ENCODE results near the gene DDX46. TPM values are rescaled to one million over a fixed set of nuclear protein-coding genes. Genes with fewer than 3 reads are reported as not detected.
A peak's percentile ranks its signal among the peaks of the same experiment; 100 is the strongest.
"Not testable (repeated sequence)": the region's sequence is repeated elsewhere in the genome, so short reads cannot be mapped to it uniquely, and the experiment has no call there.

Gene DDX46
- total and polyA plus RNA-seq, 2 donors (not counting 1 experiment from before 2014, with no cell fraction given) = 18.7 to 38.1 TPM

- H3K36me3 ChIP-seq (ENCODE audit: control insufficient read depth, insufficient read depth, low read length) = peaks cover 3% of the 10 kb centered on the region
- no peak overlapping the region for H3K4me3 ChIP-seq (replicated peaks in 1 of 4; ENCODE audit: control extremely low read depth in 1 of 4, insufficient read depth in 1 of 4, low read depth in 3 of 4, low read length in 4 of 4)
- no peak overlapping the region for H2AFZ ChIP-seq (ENCODE audit: low read length)
- H3K27ac ChIP-seq (ENCODE audit: insufficient read depth, low read length) = no peak overlapping the region
- DNase-seq (ENCODE audit: low read depth in 2 of 2) = no peak
- H3K27me3 ChIP-seq (ENCODE audit: control insufficient read depth, insufficient read depth, low read length) = no peaks in the 10 kb centered on the region
- peaks cover 23% of the 10 kb centered on the region for H3K79me2 ChIP-seq (ENCODE audit: control insufficient read depth, insufficient read depth, low read length)
- no peaks in the 10 kb centered on the region for H4K20me1 ChIP-seq (ENCODE audit: control insufficient read depth, extremely low read depth, insufficient read depth, low read length)
- TF ChIP-seq, protein P1, sequence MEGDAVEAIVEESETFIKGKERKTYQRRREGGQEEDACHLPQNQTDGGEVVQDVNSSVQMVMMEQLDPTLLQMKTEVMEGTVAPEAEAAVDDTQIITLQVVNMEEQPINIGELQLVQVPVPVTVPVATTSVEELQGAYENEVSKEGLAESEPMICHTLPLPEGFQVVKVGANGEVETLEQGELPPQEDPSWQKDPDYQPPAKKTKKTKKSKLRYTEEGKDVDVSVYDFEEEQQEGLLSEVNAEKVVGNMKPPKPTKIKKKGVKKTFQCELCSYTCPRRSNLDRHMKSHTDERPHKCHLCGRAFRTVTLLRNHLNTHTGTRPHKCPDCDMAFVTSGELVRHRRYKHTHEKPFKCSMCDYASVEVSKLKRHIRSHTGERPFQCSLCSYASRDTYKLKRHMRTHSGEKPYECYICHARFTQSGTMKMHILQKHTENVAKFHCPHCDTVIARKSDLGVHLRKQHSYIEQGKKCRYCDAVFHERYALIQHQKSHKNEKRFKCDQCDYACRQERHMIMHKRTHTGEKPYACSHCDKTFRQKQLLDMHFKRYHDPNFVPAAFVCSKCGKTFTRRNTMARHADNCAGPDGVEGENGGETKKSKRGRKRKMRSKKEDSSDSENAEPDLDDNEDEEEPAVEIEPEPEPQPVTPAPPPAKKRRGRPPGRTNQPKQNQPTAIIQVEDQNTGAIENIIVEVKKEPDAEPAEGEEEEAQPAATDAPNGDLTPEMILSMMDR (conservative IDR thresholded peaks at IDR 0.05 in 1 of 2, IDR thresholded peaks at IDR 0.05 in 1 of 2; ENCODE audit: low read depth in 1 of 2, low read length in 2 of 2) = no peak
- TF ChIP-seq EZH2 (IDR thresholded peaks at IDR 0.05; ENCODE audit: low read length, missing control alignments) = no peak
- no peak overlapping the region for H3K4me2 ChIP-seq (ENCODE audit: extremely low read depth, insufficient read depth, low read length)
- H3K9me3 ChIP-seq (ENCODE audit: control insufficient read depth, insufficient read depth, low read depth, low read length) = no peaks in the 10 kb centered on the region
- H3K4me1 ChIP-seq (ENCODE audit: control insufficient read depth, extremely low read depth, insufficient read depth, low read length) = peaks cover 2% of the 10 kb centered on the region
- H3K9ac ChIP-seq (ENCODE audit: insufficient read depth, low read length) = no peak overlapping the region
Observed at GRCh38 chr5:134742134-134742533, 16.4 kb upstream of the DDX46 start.

GRCh38 chr5:134749415-134749814 lies 9.2 kb upstream of the DDX46 start:
- no peaks in the 10 kb centered on the region for H3K27me3 ChIP-seq (ENCODE audit: control insufficient read depth, insufficient read depth, low read length)
- H3K27ac ChIP-seq (ENCODE audit: insufficient read depth, low read length) = no peak overlapping the region
- no peak overlapping the region for H3K4me3 ChIP-seq (replicated peaks in 1 of 4; ENCODE audit: control extremely low read depth in 1 of 4, insufficient read depth in 1 of 4, low read depth in 3 of 4, low read length in 4 of 4)
- no peaks in the 10 kb centered on the region for H3K79me2 ChIP-seq (ENCODE audit: control insufficient read depth, insufficient read depth, low read length)
- no peaks in the 10 kb centered on the region for H3K36me3 ChIP-seq (ENCODE audit: control insufficient read depth, insufficient read depth, low read length)
- no peak overlapping the region for H3K9ac ChIP-seq (ENCODE audit: insufficient read depth, low read length)
- H3K4me2 ChIP-seq (ENCODE audit: extremely low read depth, insufficient read depth, low read length) = no peak overlapping the region
- H3K9me3 ChIP-seq (ENCODE audit: control insufficient read depth, insufficient read depth, low read depth, low read length) = no peaks in the 10 kb centered on the region
- H3K4me1 ChIP-seq (ENCODE audit: control insufficient read depth, extremely low read depth, insufficient read depth, low read length) = no peaks in the 10 kb centered on the region
- TF ChIP-seq, protein P1 (conservative IDR thresholded peaks at IDR 0.05 in 1 of 2, IDR thresholded peaks at IDR 0.05 in 1 of 2; ENCODE audit: low read depth in 1 of 2, low read length in 2 of 2) = no peak
- no peak for TF ChIP-seq EZH2 (IDR thresholded peaks at IDR 0.05; ENCODE audit: low read length, missing control alignments)
- peak in 1 of 2 donors; percentile 28 for DNase-seq (ENCODE audit: low read depth in 2 of 2)
- no peak overlapping the region for H2AFZ ChIP-seq (ENCODE audit: low read length)
- H4K20me1 ChIP-seq (ENCODE audit: control insufficient read depth, extremely low read depth, insufficient read depth, low read length) = no peaks in the 10 kb centered on the region

GRCh38 chr5:134758176-134758503 lies 439 bp upstream of the DDX46 start:
- DNase-seq (ENCODE audit: low read depth in 2 of 2) = no peak
- H3K9ac ChIP-seq (ENCODE audit: insufficient read depth, low read length) = peak overlapping the region; percentile 28

GRCh38 chr5:134767528-134768291 lies 9.1 kb downstream of the DDX46 start:
- H3K4me3 ChIP-seq (replicated peaks in 1 of 4; ENCODE audit: control extremely low read depth in 1 of 4, insufficient read depth in 1 of 4, low read depth in 3 of 4, low read length in 4 of 4); H2AFZ ChIP-seq (ENCODE audit: low read length); H3K27me3 ChIP-seq (ENCODE audit: control insufficient read depth, insufficient read depth, low read length); H3K79me2 ChIP-seq (ENCODE audit: control insufficient read depth, insufficient read depth, low read length); DNase-seq (ENCODE audit: low read depth in 2 of 2); H4K20me1 ChIP-seq (ENCODE audit: control insufficient read depth, extremely low read depth, insufficient read depth, low read length); H3K4me1 ChIP-seq (ENCODE audit: control insufficient read depth, extremely low read depth, insufficient read depth, low read length); H3K27ac ChIP-seq (ENCODE audit: insufficient read depth, low read length); H3K9ac ChIP-seq (ENCODE audit: insufficient read depth, low read length); H3K36me3 ChIP-seq (ENCODE audit: control insufficient read depth, insufficient read depth, low read length); H3K4me2 ChIP-seq (ENCODE audit: extremely low read depth, insufficient read depth, low read length); H3K9me3 ChIP-seq (ENCODE audit: control insufficient read depth, insufficient read depth, low read depth, low read length): not testable (repeated sequence)

More at GRCh38 chr5:134758176-134758503, 439 bp upstream of the DDX46 start:
- TF ChIP-seq EZH2 (IDR thresholded peaks at IDR 0.05; ENCODE audit: low read length, missing control alignments) = no peak
- TF ChIP-seq, protein P1 (conservative IDR thresholded peaks at IDR 0.05 in 1 of 2, IDR thresholded peaks at IDR 0.05 in 1 of 2; ENCODE audit: low read depth in 1 of 2, low read length in 2 of 2) = no peak
- peak overlapping the region; percentile 93 for H3K27ac ChIP-seq (ENCODE audit: insufficient read depth, low read length)
- H4K20me1 ChIP-seq (ENCODE audit: control insufficient read depth, extremely low read depth, insufficient read depth, low read length) = no peaks in the 10 kb centered on the region
- H3K27me3 ChIP-seq (ENCODE audit: control insufficient read depth, insufficient read depth, low read length) = no peaks in the 10 kb centered on the region
- peaks cover 42% of the 10 kb centered on the region for H3K79me2 ChIP-seq (ENCODE audit: control insufficient read depth, insufficient read depth, low read length)
- peak overlapping the region; percentile 93 for H2AFZ ChIP-seq (ENCODE audit: low read length)
- H3K4me3 ChIP-seq (replicated peaks in 1 of 4; ENCODE audit: control extremely low read depth in 1 of 4, insufficient read depth in 1 of 4, low read depth in 3 of 4, low read length in 4 of 4) = peak overlapping the region; percentile 76 to 98 (median 82)
- H3K36me3 ChIP-seq (ENCODE audit: control insufficient read depth, insufficient read depth, low read length) = no peaks in the 10 kb centered on the region
- peak overlapping the region; percentile 82 for H3K4me2 ChIP-seq (ENCODE audit: extremely low read depth, insufficient read depth, low read length)
- H3K9me3 ChIP-seq (ENCODE audit: control insufficient read depth, insufficient read depth, low read depth, low read length) = no peaks in the 10 kb centered on the region
- H3K4me1 ChIP-seq (ENCODE audit: control insufficient read depth, extremely low read depth, insufficient read depth, low read length) = peaks cover 4% of the 10 kb centered on the region
